MM.1S (cell line): ENCODE data around the gene MOSPD3.

ENCODE experiments used
- EZH2 ChIP-seq: fragments of 300-600 bp; sonication (generic); optimal IDR thresholded peaks from 2 replicates; pipeline ENCODE3; 2017; ENCODE audit warnings: low read depth, mild to moderate bottlenecking, antibody characterized with exemption, low read length, mixed read lengths
- EZH2phosphoT487 ChIP-seq: fragments of 300-600 bp; sonication (generic); IDR thresholded peaks from 2 replicates; pipeline ENCODE4 v1.6.1; 2018; ENCODE audit warnings: antibody characterized with exemption, low read length
- TF ChIP-seq, protein P1 (sequence below): fragments of 300-600 bp; sonication (generic); IDR thresholded peaks from 2 replicates; pipeline ENCODE4 v1.5.1; 2016; ENCODE audit warnings: antibody characterized with exemption, low read length, mixed read lengths

GRCh38 chr7:100586266-100587025 lies 25.9 kb upstream of the MOSPD3 start, which contains the start of gene FBXO24:
- TF ChIP-seq, protein P1, sequence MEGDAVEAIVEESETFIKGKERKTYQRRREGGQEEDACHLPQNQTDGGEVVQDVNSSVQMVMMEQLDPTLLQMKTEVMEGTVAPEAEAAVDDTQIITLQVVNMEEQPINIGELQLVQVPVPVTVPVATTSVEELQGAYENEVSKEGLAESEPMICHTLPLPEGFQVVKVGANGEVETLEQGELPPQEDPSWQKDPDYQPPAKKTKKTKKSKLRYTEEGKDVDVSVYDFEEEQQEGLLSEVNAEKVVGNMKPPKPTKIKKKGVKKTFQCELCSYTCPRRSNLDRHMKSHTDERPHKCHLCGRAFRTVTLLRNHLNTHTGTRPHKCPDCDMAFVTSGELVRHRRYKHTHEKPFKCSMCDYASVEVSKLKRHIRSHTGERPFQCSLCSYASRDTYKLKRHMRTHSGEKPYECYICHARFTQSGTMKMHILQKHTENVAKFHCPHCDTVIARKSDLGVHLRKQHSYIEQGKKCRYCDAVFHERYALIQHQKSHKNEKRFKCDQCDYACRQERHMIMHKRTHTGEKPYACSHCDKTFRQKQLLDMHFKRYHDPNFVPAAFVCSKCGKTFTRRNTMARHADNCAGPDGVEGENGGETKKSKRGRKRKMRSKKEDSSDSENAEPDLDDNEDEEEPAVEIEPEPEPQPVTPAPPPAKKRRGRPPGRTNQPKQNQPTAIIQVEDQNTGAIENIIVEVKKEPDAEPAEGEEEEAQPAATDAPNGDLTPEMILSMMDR, result no peak
- TF ChIP-seq EZH2 (no peak), EZH2phosphoT487 (no peak)
